ENCODE data around the gene SEPTIN11.

SEPTIN11 gene

GRCh38 chr4:76974150-76974549 is 24.6 kb downstream of the SEPTIN11 start:
- Histone ChIP-seq H3K9ac (ENCODE audit: low read length) (no peak overlapping the region), H3K79me2 (ENCODE audit: insufficient read depth, low read length) (no peaks in the 10 kb centered on the region), H3K27ac (ENCODE audit: low read depth, low read length, poor library complexity, severe bottlenecking) (no peak overlapping the region), H3K4me2 (ENCODE audit: low read length) (no peak overlapping the region), H3K27me3 (ENCODE audit: insufficient read depth, low read length) (no peaks in the 10 kb centered on the region), H3K9me3 (ENCODE audit: low read length) (no peaks in the 10 kb centered on the region), H3K4me3 (ENCODE audit: low read depth, low read length, poor library complexity, severe bottlenecking) (no peak overlapping the region), H3K9me2 (ENCODE audit: low read depth, low read length) (no peaks in the 10 kb centered on the region), H4K20me1 (ENCODE audit: insufficient read depth, low read length) (no peaks in the 10 kb centered on the region), H2AFZ (ENCODE audit: low read length) (no peak overlapping the region), H3K36me3 (ENCODE audit: insufficient read depth, low read length) (no peaks in the 10 kb centered on the region), H3F3A (ENCODE audit: insufficient read depth, low read length) (no peaks in the 10 kb centered on the region), H3K4me1 (ENCODE audit: insufficient read depth, low read length, severe bottlenecking) (no peaks in the 10 kb centered on the region)
- TF ChIP-seq, protein P1, sequence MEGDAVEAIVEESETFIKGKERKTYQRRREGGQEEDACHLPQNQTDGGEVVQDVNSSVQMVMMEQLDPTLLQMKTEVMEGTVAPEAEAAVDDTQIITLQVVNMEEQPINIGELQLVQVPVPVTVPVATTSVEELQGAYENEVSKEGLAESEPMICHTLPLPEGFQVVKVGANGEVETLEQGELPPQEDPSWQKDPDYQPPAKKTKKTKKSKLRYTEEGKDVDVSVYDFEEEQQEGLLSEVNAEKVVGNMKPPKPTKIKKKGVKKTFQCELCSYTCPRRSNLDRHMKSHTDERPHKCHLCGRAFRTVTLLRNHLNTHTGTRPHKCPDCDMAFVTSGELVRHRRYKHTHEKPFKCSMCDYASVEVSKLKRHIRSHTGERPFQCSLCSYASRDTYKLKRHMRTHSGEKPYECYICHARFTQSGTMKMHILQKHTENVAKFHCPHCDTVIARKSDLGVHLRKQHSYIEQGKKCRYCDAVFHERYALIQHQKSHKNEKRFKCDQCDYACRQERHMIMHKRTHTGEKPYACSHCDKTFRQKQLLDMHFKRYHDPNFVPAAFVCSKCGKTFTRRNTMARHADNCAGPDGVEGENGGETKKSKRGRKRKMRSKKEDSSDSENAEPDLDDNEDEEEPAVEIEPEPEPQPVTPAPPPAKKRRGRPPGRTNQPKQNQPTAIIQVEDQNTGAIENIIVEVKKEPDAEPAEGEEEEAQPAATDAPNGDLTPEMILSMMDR (IDR thresholded peaks at IDR 0.05; ENCODE audit: low read length), result no peak
- TF ChIP-seq EZH2 (IDR thresholded peaks at IDR 0.05; ENCODE audit: borderline replicate concordance, low read length), result no peak

DNA sequence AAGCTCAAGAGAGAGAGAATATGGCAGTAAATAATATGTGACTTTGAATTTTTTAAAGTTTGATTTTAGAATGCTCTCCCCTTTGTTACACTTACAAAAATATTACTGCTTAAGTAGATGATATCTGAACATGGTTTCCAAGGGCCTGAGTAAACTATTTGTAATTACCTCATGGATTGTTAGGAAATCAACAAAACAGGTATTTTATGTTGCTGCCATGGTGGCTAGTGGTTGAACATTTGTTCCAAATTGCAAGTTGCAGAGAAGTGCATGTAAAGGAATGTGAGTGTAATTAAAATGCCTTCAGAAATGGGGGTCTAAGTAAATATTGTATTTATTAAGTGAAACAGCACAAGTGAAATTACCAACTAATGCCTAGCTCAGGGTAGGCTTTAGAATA is 27.6 kb downstream of the SEPTIN11 start:
- TF ChIP-seq, protein P1 (IDR thresholded peaks at IDR 0.05; ENCODE audit: low read length), result no peak
- TF ChIP-seq EZH2 (IDR thresholded peaks at IDR 0.05; ENCODE audit: borderline replicate concordance, low read length), result no peak
- Histone ChIP-seq H3K9me3 (ENCODE audit: low read length) (no peaks in the 10 kb centered on the region), H4K20me1 (ENCODE audit: insufficient read depth, low read length) (no peaks in the 10 kb centered on the region), H3K4me2 (ENCODE audit: low read length) (no peak overlapping the region), H2AFZ (ENCODE audit: low read length) (no peak overlapping the region), H3K79me2 (ENCODE audit: insufficient read depth, low read length) (no peaks in the 10 kb centered on the region), H3K27ac (ENCODE audit: low read depth, low read length, poor library complexity, severe bottlenecking) (no peak overlapping the region), H3F3A (ENCODE audit: insufficient read depth, low read length) (no peaks in the 10 kb centered on the region), H3K9ac (ENCODE audit: low read length) (no peak overlapping the region), H3K9me2 (ENCODE audit: low read depth, low read length) (no peaks in the 10 kb centered on the region), H3K4me1 (ENCODE audit: insufficient read depth, low read length, severe bottlenecking) (no peaks in the 10 kb centered on the region), H3K36me3 (ENCODE audit: insufficient read depth, low read length) (no peaks in the 10 kb centered on the region), H3K4me3 (ENCODE audit: low read depth, low read length, poor library complexity, severe bottlenecking) (no peak overlapping the region), H3K27me3 (ENCODE audit: insufficient read depth, low read length) (no peaks in the 10 kb centered on the region)

DNA sequence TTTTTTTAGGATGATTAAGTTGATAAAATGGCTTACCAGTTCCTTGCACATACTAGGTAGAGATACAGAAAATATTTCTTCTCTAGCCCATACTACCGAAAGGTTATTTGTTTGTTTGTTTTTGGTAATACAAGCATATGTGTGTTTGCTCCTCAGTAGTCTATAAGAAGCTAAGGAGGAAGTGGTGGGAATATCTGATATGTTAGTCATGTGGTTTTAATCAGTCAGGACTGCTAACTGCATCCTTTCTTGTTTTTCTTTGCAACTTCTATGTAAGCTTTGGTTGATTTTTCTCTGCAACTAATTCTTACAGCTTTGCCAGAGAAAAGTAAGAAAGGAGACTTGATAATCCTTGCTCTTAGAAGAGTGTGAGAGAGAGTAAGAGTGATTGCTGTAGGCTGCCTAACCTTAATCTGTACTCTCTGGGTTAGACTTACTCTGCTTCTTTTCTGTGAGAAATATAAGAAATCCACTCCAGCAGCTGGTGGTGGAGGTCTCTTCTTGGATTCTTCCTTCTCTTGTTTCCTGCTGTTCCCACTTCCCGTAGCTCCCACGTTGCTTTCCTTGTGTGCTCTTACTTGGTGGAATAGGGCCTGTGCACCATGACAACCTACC is 28.3 kb downstream of the SEPTIN11 start:
- Histone ChIP-seq H3F3A (ENCODE audit: insufficient read depth, low read length) (no peaks in the 10 kb centered on the region), H3K27me3 (ENCODE audit: insufficient read depth, low read length) (no peaks in the 10 kb centered on the region), H3K4me1 (ENCODE audit: insufficient read depth, low read length, severe bottlenecking) (no peaks in the 10 kb centered on the region), H3K9me3 (ENCODE audit: low read length) (no peaks in the 10 kb centered on the region), H3K27ac (ENCODE audit: low read depth, low read length, poor library complexity, severe bottlenecking) (no peak overlapping the region), H3K9ac (ENCODE audit: low read length) (no peak overlapping the region), H3K79me2 (ENCODE audit: insufficient read depth, low read length) (no peaks in the 10 kb centered on the region), H4K20me1 (ENCODE audit: insufficient read depth, low read length) (no peaks in the 10 kb centered on the region), H2AFZ (ENCODE audit: low read length) (no peak overlapping the region), H3K4me3 (ENCODE audit: low read depth, low read length, poor library complexity, severe bottlenecking) (no peak overlapping the region), H3K9me2 (ENCODE audit: low read depth, low read length) (no peaks in the 10 kb centered on the region), H3K4me2 (ENCODE audit: low read length) (no peak overlapping the region), H3K36me3 (ENCODE audit: insufficient read depth, low read length) (no peaks in the 10 kb centered on the region)
- TF ChIP-seq, protein P1 (IDR thresholded peaks at IDR 0.05; ENCODE audit: low read length), result no peak
- TF ChIP-seq EZH2 (IDR thresholded peaks at IDR 0.05; ENCODE audit: borderline replicate concordance, low read length), result no peak

Data from OCI-LY1 (cell line).